A172 (cell line): ENCODE data around the gene SSNA1. TPM values are rescaled to one million over a fixed set of nuclear protein-coding genes. Genes with fewer than 3 reads are reported as not detected.

Source experiments
- DNase-seq: peaks from one replicate; pipeline ENCODE4 v3.0.0-alpha.2; 2015; ENCODE audit warnings: low spot score
- total RNA-seq: library from RNA; depleted of rRNA; stranded (reverse); fragments of >200 nt; shearing (Covaris generic); gene quantifications from 2 replicates; pipeline ENCODE4 v1.2.3, GENCODE V29; 2014; rRNA removed

The SSNA1 gene
- 257 and 270 TPM in 2 replicates for total RNA-seq

GRCh38 chr9:137188490-137189296, at the start of gene SSNA1, which contains the start of gene ANAPC2:
Gene SSNA1 (plus strand): TSS chr9:137188676. CDS start chr9:137188727, 51 bp downstream.
Gene ANAPC2 (minus strand): TSS chr9:137188560. CDS start chr9:137188532, 28 bp downstream.
- DNase-seq, result peak; percentile 92

- no peak for DNase-seq
Measured at GRCh38 chr9:137138722-137139467, 49.6 kb upstream of the SSNA1 start, which contains the start of gene GRIN1. Gene GRIN1 (plus strand): TSS chr9:137139154. CDS start chr9:137139487, 333 bp downstream.

- no peak for DNase-seq
Measured at GRCh38 chr9:137139468-137140150, 48.9 kb upstream of the SSNA1 start.

- DNase-seq, result no peak
Measured at GRCh38 chr9:137140151-137141012, 48.1 kb upstream of the SSNA1 start.

GRCh38 chr9:137141050-137141810, 47.2 kb upstream of the SSNA1 start:
- no peak for DNase-seq

DNA sequence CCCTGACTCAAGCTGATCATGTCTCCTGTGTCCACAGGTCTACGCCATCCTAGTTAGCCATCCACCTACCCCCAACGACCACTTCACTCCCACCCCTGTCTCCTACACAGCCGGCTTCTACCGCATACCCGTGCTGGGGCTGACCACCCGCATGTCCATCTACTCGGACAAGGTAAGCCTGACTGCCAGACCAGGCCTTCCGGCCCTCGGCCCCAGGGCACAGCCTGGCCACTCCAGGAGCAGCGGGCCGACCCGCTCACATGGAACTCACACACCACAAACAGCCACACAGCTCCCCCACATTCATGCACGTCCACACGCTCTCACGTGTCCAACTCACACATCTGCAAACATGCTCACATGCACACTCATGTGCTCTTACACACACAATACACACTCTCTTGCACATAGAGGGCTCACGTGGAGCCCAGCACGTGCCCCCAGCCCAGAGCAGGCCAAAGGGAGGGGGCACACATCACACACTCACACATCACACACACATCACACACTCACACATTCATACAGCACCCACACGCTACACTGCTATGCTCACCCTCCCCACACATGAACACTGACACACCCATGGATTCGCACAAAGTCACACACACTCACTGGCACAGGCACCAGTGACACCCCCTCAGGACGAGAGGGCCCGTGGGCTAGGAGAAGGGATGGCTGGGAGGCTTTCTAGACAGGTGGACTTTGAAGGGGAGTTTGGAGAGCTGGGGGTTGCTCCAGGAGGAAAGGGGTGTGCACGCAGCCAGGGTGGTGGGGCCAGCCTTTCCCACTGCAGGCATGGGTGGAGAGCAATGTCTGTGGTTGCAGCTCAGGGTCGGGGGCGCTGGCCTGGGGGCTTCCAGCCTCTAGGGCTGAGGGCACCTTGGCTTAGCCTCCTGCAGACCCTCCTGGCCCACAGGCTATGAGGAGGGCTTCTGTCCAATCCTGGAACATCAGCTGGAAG, 46.2 kb upstream of the SSNA1 start:
- DNase-seq, result no peak

- no peak for DNase-seq
Measured at GRCh38 chr9:137143459-137143858, 45.0 kb upstream of the SSNA1 start.

GRCh38 chr9:137145731-137146526, 42.5 kb upstream of the SSNA1 start:
- no peak for DNase-seq

DNA sequence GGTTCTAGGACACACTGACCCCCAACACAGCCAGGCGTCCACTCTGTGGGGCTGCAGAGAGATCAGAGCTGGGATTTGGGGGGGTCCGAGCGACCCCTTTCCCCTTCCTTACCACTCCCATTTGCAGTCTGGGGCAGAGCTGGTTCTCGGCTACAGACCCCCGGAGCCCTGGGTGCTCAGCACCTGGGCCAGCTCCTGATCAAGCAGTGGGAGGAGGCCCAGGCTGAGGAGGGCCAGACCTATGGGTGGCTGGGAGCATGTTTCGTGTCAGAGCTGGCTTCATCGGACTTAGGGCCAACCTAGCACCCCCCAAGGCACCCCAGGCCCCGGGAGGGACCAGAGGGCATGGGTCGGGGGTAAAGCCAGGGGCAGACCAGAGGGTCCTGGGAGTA, 42.0 kb upstream of the SSNA1 start:
- no peak for DNase-seq

DNA sequence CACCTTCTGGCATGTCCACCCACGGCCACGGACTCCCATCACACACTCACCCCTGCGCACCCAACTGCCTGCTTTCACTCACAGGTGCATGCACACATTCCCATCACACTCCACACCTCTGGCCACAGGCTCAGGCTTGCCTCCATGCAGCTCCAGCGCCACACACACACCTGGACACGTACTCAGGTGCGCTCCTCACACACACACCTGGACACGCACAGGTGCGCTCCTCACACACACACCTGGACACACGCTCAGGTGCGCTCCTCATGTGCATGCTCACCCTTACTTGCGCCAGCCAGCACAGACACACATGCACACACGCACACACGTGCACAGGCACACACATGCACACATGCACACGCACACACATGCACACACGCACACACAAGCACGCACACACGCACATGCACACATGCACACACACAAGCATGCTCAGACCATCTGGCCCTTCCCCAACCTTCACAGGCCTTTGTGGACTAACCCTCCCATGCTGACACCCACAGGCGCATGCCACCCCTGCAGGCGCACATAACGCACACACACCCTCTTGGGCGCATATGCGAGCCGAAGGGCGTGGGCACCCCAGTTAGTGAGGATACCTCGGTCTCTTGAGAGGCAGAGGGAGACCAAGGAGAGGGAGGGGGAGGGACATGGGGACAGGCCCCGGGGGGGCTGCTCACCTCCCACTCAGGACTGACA, 41.2 kb upstream of the SSNA1 start:
- DNase-seq, result no peak

- DNase-seq, result no peak
Measured at GRCh38 chr9:137147793-137148160, 40.7 kb upstream of the SSNA1 start.

GRCh38 chr9:137148242-137148641, 40.2 kb upstream of the SSNA1 start:
- DNase-seq, result no peak

- DNase-seq, result no peak
Measured at GRCh38 chr9:137148661-137149060, 39.8 kb upstream of the SSNA1 start.

GRCh38 chr9:137149363-137149762, 39.1 kb upstream of the SSNA1 start:
- DNase-seq, result no peak

- DNase-seq, result no peak
Measured at GRCh38 chr9:137149942-137150616, 38.4 kb upstream of the SSNA1 start.

- DNase-seq, result peak; percentile 94
Measured at GRCh38 chr9:137150617-137151457, 37.6 kb upstream of the SSNA1 start.
